ENCODE results near the gene SS18L1.
A peak's percentile ranks its signal among the peaks of the same experiment; 100 is the strongest.
"Not testable (repeated sequence)": the region's sequence is repeated elsewhere in the genome, so short reads cannot be mapped to it uniquely, and the experiment has no call there.

The SS18L1 gene

DNA sequence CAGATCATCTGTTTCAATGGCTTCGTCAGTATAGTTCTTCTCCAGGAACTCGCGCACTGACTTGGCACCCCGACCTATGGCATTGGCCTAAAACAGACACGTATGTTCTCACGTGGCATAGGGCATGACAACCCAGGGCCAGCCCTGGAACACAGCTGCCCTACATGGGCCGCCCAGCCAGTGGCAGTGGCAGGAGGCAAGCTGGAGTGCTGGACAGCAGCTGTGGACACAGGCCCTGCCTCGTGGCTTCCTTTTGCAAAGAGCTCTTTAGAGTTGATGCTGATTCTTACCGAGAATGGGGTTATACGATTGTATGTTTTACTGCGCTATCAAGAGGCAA, 5.4 kb upstream of the SS18L1 start:
- no peak for DNase-seq

DNA sequence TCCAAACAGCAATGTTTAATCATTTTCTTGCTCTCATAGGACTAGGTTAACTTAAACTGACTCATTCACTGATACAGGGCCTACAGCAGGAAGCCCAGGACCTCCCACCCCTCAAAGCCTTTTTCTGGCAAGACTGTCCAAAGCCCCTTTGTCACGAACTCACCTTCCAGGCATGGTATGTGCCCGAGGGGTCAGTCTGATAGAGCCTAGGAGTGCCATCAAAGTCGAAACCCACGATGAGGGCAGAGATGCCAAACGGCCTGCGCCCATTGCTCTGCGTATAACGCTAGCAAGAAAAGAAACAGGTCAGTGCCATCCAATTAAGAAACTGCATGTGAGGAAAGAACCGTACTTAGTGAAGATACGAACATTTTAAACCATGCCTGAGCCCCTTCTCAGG, 4.7 kb upstream of the SS18L1 start:
- DNase-seq: no peak

DNA sequence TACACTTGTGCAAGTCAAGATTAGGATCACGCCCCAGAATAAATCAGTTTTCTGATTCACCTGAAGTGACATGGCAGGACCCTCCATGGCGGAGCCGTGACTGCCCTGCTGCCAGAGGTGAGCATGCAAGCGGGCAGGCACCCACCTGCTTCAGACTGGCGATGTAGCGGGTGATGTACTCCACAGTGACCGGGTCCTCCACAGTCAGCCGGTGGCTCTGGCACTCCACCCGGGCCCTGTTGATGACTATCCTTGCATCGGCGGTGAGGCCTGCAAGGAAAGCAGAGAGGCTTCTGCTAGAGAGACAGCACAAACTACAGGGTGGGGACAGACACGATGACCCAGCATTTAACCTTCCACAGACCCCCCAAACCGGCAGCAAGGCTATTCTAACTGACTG, 3.9 kb upstream of the SS18L1 start:
- DNase-seq: no peak

DNA sequence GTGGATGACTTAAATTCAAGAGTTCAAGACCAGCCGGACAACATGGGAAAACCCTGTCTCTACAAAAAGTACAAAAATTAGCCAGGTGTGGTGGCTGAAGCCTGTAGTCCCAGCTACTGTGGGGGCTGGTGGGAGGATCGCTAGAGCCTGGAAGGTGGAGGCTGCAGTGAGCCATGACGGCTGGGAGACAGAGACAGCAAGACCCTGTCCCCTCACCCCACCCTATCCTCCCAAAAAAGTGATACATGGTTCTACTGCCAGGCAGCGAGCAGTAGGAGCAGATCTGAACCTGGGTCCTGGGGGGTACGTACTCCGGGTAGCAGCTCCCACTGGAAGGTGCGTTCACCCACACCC, 2.5 kb upstream of the SS18L1 start:
- DNase-seq: no peak

DNA sequence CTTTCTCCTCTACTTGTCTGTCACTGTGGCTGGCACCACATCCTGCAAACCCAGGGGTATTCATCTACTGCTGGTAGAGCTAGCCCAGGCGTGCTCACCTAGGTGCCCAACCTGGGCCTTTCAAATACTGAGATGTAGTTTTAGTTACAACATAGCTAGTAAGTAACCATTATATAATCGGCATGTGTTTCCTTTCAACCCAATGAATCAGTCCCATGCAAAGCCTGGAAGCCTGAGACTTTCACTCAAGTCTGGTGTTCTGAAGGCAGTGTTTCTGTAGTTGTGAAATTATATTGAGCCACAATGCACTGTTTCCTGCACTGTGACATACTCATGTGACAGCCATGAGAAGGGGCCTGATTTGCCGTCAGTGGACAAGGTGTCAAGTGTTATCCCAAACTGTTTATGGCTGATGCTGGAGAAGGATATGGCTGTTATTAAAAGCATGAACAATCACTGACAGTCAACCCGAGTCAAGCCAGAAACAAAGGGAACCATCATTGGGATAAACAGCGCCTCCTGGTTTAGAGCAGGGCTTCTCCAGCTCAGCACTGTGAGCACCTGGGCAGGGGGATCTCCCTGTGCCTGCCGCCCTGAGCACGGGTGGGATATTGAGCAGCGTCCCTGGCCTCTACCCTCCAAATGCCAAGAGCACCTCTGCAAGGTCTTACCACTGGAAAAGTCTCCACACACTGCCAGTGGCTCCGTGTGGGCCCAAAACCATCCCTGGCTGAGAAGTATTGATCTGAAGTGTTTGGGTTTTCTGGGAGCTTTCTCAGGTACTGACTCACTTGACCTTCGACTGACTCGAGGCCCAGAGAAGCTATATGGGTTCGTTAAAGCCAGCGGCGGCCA, 1.9 kb upstream of the SS18L1 start:
- DNase-seq: peak; percentile 32 to 34

DNA sequence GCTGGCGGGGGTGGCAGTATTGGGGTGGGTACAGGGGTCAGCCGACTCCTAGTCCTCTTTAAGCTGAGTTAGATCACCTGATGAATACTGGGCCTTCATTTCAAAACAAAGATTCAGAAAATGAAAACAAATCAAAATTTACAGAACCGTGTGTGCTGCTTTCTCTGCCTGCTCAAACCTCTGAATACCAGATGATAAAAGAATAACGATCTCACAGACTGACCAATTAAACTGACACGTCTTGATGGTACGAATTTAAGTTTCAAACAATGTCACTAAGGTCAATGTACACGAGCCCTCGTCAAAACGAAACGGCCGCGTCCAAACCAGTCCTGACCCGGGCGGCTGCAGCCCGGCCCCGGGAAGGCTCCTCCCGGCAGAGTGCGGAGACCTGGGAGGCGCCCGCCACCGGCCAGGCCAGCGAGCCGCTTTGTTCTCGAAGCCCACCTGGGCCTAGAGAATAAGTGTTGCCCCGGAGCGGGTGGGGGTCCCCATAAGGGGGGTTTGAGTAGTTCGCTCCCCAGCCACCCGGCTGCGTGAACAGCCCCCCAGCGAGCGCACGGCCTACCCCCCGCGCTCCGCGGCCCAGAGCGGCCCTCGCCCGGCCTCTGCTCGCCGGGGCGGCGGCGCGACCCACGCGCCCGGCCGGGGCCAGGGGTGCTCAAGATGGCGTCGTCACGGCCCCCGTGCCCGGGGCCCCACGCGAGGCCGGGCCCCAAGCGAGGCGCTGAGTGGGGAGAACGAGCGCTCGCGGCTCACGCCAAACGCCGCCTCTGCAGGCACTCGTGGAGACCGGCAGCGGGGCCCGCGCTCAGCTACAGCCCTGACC, 1.1 kb upstream of the SS18L1 start:
- peak; percentile 32 to 37 for DNase-seq

DNA sequence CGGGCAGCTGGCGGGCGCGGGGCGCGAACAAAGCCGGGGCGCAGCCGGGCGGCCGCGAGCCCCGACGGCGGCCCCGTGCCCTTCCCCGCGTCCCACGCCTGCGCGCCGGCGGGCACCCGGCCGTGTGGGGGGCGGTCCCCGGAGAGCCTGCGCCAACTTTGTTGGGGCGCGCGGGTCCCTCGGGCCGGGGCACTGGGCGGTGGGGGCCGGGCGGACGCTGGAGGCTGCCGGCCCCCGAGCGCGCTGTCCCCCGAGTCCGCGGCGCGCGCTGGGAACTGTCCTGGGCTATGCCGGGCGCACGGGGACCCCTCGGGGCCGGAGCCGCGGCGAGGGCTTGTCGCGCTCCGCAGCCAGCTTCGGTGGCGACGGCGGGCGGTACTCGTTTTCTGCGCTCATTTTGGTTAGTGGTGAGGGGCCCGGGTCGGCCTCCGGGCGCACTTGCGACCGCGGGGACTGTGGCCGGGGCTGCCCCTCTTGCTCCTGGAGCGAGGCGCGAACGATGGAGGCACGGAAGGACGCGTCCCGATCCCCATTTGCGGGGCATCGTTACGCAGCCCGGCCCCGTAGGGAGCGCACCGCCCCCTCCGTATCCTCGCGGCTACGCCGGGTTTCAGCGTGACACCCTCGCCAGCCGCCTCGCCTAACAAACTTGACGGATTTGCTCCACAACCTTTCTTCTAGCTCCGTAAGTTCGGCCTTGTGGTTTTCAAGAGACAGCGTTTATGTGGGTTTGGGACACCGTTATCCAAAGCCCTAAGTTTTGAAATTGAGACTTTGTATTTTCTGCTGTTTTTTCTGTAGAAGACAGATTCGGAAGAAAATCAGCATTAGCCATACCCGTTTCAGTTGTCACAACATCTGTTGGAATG, 622 bp downstream of the SS18L1 start:
- peak; percentile 70 to 75 for DNase-seq

DNA sequence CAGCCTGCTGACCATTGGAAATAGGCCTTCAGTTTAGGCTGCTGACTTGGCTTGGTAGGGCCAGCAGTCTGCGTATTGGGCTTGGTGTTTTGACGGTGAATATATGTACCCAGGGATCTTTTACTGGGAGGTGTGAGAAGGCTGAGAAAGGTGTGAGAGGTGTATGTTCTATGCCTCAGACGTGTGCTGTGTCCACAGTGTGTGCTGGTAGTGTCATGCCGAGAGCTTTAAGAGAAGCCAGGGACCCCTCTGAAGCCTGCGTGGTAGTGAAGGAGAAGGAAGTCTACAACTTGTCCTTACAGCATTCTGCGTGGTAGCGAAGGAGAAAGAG, 2.1 kb downstream of the SS18L1 start:
- DNase-seq: no peak

DNA sequence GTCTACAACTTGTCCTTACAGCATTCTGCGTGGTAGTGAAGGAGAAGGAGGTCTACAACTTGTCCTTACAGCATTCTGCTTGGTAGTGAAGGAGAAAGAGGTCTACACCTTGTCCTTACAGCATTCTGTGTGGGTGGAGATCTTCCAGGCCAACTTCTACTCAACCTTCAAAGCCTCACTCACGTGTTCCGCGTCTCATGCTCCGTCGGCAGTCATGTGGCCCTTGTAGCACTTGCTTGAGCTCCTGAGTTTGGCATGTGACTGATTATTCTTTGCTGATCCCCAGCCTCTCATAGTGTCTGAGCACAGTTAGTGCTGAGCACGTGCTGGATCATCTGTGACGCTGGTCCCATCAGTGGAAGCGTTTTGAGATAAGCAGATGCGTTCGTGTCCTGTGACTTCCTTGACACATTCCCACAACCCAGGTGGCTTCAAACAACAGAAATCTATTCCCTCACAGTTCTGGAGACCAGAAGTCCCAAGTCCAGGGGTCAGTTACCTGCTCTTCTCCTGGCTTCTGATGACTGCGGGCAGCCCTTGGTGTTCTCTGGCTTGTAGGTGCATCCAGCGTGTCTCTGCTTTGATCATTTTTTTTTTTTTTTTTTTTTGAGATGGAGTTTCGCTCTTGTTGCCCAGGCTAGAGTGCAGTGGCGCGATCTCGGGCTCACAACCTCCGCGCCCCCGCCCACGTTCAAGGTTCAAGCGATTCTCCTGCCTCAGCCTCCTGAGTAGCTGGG, 2.6 kb downstream of the SS18L1 start:
- no peak for DNase-seq

DNA sequence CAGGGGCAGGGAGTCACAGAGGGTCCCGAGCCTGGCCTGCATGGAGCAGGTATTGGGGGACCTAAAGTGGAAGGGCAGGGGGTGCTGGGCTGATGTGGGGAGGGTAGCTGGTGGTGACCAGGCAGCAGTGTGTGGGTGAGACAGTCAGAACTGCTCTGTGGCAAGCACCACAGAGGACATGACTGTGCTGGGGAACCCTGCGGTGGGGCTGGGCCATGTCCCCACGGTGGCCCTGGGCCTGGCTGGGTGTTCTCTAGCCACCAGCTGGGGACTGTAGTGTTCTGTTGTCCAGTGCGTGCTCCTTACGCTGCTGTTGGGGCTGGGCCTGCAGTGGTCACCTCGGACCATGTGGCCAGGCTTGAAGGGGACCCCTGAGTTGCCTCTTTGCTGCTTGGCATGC, 3.6 kb downstream of the SS18L1 start:
- no peak for DNase-seq

DNA sequence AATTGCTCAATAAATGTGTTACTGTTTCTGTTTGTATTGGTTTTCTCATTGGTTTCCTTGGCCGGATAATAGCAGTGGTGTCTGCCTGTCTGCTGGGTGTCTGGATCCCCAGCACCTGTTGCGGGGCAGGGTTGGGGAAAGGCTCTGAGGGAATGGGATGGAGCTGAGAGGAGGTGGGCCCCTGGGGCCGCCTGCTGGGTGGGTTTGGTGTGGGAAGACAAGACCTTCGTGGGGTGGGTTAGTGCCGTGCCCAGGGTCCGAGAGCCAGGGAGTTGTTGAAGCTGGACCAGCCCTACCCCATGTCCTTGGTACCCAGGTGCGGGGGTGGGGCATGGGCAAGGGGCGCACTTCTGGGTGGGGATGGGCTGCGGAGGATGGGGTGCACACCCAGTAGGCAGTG, 4.0 kb downstream of the SS18L1 start:
- no peak for DNase-seq

DNA sequence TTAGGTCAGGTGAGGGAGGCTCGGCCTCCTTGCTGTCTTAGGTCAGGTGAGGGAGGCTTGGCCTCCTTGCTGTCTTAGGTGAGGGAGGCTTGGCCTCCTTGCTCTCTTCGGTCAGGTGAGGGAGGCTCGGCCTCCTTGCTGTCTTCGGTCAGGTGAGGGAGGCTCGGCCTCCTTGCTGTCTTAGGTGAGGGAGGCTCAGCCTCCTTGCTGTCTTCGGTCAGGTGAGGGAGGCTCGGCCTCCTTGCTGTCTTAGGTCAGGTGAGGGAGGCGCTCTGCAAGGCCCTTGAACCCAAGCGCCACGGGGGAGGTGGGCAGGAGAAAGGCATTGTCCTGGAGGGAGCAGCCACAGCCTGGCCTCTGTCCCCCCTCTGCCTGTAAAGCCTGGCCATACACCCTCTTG, 4.8 kb downstream of the SS18L1 start:
- DNase-seq: not testable (repeated sequence)

DNA sequence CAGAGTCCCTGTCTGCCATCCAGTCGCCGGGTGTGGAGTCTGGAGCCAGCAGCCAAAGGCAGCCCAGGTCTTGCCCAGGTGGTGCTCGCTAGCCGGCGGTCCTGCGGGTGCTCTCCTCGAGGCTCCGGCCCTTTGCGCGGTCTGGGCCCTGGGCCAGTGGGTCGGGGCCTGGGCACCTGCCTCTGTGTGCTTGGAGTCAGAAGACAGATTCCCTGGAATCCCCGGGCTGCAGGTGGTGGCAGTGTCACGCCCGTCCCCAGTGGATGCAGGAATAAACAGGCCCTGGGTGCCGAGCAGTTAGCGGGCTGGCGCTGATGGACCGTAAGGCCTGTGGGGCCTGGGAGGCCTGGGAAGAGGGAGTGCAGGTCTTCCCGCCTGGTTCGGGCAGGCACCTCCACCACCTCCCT, 5.3 kb downstream of the SS18L1 start:
- no peak for DNase-seq

DNA sequence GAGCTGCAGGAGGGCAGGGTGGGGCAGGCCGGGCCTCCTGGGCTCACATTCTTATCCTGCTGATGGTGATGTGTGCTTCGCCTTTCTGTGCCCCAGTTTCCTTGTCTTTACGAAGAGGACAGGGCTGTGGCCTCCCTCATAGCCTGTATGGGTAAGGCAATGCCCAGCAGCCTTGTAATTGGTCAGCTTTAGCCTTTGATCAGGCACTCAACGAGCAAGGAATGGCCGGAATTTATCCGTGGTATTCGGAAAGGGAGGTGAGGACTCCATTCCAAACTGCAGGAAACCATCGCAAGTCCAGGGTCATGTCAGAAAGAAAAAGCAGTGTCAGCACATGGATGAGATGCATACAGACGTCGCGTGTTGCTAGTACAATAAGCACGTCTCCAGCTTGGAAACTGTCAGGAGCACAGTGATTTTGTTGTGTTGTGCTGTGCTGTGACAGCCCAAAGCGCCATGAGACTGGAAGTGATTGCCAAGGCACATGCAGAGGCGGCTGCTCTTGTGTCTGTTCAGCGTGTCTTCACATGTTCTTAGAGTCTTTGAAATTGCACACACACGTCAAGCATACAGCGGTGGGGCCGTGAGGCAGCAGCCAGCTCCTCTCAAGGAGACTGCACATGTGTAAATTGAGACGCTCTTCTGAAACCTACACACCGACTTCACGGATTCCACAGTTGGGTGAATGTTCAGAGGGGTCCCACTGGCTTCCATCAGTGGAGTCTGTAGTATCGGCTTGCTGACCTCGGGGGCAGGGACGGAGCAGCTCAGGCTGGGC, 6.2 kb downstream of the SS18L1 start:
- no peak for DNase-seq

DNA sequence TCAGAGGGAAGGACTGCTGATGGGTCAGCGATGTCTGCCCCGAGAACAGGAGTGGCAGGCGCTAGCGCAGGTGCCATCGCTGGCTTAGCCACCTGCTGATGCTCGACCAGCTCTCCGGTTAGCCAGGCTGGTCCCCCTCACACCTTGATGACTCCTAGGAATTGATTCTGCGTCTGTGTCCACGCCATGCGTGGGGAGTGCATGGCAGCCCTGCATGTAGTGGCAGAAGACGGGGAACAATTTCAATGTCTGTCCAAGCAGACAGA, 6.7 kb downstream of the SS18L1 start:
- no peak for DNase-seq

DNA sequence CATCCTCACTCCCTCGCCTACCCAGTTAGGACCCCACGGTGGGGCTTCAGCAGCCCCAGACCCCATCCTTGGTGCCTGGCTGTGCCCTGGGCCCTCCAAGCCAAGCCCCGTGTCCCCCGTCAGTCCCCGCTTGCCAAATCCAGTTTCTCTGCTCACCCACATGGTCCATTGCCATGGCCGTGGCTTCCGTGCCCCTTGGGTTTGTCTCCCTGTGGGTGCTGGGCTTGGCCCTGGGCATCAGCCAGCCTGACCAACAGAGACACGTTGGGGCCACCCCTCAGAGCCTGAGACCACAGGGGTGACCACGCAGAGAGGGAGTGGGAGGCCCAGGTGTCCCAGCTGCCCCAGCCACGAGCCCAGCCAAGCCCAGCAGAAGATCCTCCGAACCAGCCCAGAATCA, 7.7 kb downstream of the SS18L1 start:
- DNase-seq: no peak

DNA sequence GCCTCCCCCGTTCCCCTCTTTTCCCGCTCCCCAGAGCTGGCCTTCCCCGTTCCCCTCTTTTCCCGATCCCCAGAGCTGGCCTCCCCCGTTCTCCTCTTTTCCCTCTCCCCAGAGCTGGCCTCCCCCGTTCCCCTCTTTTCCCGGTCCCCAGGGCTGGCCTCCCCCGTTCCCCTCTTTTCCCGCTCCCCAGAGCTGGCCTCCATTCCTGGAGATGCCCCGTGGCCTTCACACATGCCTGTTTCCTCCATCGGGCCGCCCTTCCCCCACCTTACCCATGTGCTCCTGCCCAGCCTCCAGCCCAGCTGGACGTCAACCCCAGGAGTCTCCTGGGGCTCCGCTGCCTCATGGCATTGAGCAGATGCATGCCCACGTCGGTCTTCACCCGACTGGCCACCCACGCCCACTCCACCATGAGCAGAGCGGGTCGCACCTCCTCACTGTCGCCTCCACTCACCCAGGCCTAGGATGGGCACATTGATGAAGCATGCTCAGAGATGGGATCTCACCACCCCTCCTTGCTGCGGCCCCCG, 8.3 kb downstream of the SS18L1 start:
- no peak for DNase-seq

DNA sequence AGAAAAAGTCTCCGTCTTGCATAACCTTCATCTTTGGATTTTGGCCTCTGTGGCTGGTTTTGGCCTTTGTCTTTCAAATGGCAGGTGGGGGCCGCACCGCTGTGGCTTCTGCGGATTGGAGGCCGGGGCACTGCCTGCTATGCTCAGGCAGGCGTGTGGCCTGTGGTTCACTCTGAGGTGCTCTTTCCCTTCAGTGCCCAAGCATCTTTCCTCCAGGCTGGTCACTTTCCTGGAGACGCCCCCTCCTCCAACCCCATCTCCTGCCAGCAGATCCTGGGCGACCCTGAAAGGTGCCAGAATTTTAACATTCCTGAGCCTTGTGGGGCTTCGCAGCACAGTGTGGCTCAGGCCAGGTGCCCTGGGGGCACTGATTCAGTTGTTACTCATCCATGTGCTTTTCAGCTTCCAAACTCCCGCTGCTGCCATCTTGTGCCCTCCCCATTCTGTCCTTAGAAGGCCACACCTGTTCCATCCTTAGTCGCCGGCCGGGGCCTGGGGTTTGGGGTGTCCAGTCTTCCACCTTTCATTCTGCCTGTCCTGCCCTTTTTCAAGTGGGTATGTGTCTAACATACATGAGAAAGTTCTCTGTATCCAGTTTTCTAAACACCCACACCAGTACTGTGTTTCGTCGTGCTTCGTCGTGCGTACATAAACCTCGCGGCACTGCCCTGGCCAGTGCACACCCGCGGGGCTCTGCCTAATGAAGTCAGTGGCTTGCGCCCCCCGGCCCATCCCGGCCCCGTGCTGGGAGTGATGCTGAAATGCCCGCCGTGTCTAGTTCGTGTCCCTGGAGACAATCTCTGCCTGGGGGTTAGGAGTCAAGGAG, 12.1 kb downstream of the SS18L1 start:
- DNase-seq: no peak

DNA sequence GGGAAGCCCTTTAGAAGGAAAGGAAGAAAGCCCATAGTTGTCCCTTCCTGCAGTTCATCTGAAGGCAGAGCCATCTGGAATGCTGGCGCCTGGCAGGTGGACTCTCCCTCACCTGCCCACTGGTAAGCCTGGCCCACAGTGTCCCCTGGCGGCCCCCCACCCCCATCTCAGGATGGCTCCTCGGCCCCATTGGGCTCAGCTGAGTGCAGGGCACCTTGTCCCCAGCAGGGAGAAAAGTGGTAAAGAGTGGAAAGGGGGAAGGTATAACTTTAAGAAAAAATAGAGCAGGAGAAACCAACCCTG, 12.6 kb downstream of the SS18L1 start:
- DNase-seq: no peak

DNA sequence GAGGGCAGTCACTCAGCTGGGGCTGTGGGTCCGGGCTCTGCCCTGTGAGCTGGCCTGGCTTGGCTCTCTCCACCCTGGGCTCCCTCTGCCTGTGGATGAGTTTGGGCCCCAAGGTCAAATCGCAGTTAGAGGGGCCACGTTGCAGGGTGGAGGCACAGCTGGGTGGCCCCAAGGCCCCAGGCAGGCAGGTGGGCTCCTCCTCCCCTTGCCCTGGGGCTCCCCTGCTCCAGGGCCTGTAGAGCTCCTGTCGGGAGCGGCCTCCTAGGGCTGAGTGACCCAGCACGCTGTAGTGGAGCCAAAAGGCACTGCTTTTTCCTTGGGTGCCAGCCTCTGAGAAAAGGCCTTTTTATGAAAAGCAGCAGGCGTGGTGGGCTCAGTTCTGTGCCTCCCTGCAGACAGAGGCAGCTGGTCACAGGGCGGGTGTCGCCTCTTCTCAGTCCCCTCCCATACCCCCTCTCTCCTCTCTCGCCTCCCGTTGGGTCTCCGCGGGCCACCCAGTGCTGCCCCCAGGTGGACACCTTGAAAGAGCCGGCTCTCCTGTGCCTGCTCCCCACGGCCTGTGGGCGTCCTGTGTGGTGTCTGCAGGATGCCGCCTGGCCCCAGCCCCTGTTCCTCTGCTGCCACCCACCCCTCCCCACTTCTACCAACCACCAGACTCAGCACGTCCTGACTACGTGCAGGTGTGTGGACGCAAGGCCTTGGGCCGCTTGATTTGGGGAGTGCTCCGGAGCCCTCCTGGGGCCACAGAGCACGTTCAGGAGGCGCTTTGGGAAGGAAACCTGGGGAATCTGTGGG, 13.2 kb downstream of the SS18L1 start:
- peak; percentile 77 to 78 for DNase-seq
